Body of pancreas (tissue), 4 donors: ENCODE data around the gene ELOVL6.

Experiments
- POLR2A ChIP-seq, 3 donors: fragments of 450-650 bp; IDR thresholded peaks; one replicate each; pipeline ENCODE4 v1.6.1; 2016; ENCODE audit warnings: antibody characterized with exemption in 3 of 3, mild to moderate bottlenecking in 2 of 3
- TF ChIP-seq, protein P1 (sequence below), 7 experiments: fragments of 450-650 bp in 4 of 7; fragments of 200-600 bp in 3 of 7; sonication (generic) in 3 of 7; IDR thresholded peaks; one replicate each; pipeline ENCODE4 v1.5.1; 2016 to 2019; ENCODE audit warnings: antibody characterized with exemption in 7 of 7

GRCh38 chr4:109996526-109996925, 201.9 kb downstream of the ELOVL6 start:
- TF ChIP-seq, protein P1, sequence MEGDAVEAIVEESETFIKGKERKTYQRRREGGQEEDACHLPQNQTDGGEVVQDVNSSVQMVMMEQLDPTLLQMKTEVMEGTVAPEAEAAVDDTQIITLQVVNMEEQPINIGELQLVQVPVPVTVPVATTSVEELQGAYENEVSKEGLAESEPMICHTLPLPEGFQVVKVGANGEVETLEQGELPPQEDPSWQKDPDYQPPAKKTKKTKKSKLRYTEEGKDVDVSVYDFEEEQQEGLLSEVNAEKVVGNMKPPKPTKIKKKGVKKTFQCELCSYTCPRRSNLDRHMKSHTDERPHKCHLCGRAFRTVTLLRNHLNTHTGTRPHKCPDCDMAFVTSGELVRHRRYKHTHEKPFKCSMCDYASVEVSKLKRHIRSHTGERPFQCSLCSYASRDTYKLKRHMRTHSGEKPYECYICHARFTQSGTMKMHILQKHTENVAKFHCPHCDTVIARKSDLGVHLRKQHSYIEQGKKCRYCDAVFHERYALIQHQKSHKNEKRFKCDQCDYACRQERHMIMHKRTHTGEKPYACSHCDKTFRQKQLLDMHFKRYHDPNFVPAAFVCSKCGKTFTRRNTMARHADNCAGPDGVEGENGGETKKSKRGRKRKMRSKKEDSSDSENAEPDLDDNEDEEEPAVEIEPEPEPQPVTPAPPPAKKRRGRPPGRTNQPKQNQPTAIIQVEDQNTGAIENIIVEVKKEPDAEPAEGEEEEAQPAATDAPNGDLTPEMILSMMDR (IDR thresholded peaks at IDR 0.05) = no peak
- no peak for TF ChIP-seq POLR2A (IDR thresholded peaks at IDR 0.05)
